HEK293T (cell line): Measurements from ENCODE around the gene SYNPR.

Source experiments
- ARNT ChIP-seq: fragments of 450-650 bp; IDR thresholded peaks from 2 replicates; pipeline ENCODE4 v1.6.1; 2017; ENCODE audit warnings: mild to moderate bottlenecking
- CTBP1 ChIP-seq: fragments of 450-650 bp; IDR thresholded peaks from 2 replicates; pipeline ENCODE4 v1.6.1; 2016; ENCODE audit warnings: borderline replicate concordance
- FOXM1 ChIP-seq: fragments of 450-650 bp; IDR thresholded peaks from 2 replicates; pipeline ENCODE4 v1.6.1; 2017; ENCODE audit warnings: mild to moderate bottlenecking, borderline replicate concordance
- SP1 ChIP-seq: fragments of 450-650 bp; IDR thresholded peaks from 2 replicates; pipeline ENCODE4 v1.6.1; 2017

DNA sequence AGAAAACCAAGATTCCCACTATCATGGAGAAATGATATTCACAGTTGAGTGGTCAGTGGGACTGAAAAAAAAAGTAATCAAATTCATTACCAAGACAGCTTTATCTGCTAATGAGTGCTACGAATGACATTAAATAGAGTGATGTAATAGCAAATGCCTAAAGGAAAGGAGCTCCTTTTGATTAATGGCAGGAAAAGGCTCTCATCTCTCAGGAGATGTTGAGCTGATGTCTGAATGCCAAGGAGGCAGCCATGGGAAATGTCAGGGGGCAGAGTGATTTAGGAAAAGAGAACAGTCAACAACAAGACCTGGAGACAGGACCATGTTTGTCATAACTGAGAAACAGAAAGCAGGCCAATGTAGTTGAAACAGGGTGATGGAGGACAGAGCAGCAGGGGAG lies 277.7 kb downstream of the SYNPR start:
- TF ChIP-seq CTBP1 (no peak), FOXM1 (no peak), SP1 (no peak), ARNT (no peak)
